NCI-H2081 (cell line): ENCODE data around the gene DAGLA.
A peak's percentile ranks its signal among the peaks of the same experiment; 100 is the strongest.

Source experiments
- DNase-seq, 2 experiments: peaks; one replicate each; lab custom pipeline; 2025; lab: John Stamatoyannopoulos, UW

The DAGLA gene

DNA sequence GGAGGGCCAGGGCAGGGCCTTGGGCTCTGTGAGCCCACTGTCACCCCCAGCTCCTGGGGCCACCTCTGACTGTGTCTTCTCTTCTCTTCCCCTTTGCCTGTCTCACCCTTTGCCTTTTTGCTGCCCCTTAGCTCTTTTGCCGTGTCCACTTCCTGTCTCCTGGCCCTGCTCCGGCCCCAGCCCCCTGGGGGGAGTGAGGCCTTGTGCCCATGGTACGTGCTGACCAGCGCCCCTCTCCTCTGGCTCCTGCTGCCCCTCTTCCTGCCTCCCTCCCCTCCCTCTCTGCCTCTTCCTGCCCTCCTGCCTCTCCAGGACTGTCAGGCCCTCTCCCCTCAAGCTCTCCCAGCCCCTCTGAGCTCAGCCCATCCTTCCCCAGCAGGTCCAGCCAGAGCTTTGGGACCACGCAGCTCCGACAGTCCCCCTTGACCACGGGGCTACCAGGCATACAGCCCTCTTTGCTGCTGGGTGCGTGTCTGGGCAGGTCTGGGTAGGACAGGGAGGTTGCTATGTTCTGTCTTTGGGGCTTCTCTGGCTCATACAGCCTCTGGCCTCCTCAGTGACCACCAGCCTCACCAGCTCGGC is 100.5 kb downstream of the DAGLA start:
- DNase-seq: no peak

DNA sequence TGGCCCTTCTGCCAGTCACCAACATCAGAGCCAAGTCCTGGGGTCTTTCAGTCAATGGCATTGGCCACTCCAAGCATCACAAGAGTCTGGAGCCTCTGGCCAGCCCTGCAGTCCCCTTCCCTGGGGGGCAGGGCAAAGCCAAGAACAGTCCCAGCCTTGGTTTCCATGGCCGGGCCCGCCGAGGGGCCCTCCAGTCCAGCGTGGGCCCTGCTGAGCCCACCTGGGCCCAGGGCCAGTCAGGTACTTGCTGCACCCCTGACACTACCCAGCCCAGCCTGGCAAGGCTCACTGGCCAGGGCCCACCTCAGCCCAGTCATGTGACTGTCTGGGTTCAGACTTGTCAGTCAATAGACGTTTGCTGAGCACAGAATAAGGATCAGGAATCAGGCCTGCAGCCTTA is 101.4 kb downstream of the DAGLA start:
- DNase-seq: no peak

DNA sequence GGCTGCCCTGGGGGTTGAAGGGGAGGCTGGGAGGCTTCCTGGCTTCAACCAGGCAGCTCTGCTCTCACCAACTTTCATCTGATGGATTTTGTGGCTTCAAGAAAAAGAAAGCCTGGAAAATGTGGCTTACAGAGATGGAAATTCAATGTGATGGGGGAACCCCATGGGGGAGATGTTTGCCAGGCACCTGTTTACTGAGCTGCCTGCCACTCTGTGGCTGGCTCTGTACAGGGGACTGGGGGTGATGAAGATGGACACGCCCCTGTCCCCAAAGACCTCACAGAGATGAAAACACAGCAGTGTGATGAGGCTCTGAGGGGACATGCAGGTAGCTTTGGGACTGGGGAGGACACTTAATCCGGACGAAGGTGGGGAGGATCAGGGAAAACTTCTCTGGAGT is 102.1 kb downstream of the DAGLA start:
- DNase-seq: no peak

DNA sequence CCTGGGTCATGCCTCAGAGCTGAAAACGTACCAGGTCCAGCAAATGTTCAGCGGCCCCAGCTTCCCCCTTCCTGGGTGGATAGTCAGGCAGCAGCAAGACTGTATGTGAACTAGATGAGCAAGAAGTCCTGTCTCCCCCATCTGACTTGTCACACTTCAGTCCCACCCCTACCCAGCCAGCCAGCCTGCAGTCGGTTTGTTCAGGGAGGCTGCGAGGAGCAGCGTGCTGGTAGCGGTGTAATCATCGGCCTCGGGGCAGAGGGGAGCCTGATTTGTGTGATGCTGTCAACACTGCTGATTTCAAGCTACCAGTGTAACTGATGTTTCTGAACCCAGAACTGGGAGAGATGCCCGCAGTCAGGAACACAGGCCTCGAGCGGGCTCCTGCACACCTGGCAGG is 102.7 kb downstream of the DAGLA start:
- no peak for DNase-seq

DNA sequence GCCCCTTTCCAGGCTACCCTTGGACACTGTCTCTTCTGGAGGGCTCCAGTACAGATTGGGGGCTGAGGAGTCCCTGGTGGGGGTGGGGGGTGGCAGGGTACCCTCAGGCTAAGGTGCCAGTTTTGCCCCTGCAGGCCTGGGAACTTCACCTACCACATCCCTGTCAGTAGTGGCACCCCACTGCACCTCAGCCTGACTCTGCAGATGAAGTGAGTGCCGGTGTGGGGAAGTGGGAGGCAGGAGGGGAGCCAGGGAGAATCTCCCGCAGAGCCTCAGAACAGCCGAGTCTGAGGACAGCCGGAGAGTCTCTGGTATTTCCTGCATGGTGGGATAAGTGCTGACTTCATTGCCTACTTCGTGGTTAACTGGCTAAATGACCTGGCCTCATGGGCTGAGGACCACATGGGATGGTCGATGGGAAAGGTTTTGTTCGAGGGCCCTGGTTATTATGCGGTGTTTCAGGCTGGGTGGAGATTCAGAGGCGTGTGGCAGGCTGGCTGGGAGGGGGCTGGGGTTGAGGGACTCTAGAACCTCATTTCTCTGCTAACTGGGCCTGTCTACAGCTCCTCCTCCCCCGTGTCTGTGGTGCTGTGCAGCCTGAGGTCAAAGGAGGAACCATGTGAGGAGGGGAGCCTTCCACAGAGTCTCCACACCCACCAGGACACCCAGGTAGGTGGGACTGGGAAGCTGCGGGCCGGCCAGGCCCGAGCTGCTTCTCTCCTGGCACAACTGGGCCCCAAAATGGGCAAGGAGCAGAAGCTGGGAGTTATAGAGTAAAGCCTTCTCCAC is 103.7 kb downstream of the DAGLA start:
- no peak for DNase-seq

DNA sequence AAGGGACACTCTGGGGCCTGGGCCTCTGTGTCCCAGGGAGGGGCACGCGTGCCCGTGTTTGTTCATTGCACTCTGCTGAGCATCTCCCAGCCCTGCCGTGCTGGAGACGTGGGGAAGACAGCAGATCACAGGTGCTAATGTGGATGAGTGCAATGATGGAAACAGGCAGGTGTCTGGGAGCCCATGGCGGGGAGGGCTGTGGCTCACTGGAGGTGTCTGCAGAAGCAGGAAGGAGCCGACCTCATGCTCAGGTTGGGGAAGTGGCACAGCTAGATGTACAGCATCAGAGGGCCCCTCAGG is 104.3 kb downstream of the DAGLA start:
- no peak for DNase-seq

DNA sequence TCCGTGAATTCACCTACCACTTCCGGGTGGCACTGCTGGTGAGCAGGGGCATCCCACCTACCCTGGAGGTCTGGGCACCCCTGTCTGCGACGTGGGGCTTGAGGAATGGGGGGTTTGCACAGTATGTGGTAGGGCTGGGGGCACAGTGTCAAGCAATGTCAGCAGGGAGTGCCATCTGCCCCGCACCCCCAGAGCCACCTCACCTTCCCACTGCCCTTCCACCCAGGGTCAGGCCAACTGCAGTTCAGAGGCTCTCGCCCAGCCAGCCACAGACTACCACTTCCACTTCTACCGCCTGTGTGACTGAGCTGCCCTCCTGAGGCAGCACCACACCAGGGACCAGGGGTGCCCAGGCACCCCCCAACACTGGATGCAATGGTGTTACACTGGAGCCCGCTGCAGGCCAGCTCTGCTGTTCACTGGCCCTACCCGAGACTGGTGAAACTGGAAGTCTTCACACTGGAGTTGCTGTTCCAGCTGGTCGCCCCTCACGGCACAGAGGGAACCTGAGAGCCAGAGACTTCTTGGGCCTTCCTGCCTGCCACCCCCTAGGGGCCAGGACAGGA is 105.7 kb downstream of the DAGLA start:
- no peak for DNase-seq

DNA sequence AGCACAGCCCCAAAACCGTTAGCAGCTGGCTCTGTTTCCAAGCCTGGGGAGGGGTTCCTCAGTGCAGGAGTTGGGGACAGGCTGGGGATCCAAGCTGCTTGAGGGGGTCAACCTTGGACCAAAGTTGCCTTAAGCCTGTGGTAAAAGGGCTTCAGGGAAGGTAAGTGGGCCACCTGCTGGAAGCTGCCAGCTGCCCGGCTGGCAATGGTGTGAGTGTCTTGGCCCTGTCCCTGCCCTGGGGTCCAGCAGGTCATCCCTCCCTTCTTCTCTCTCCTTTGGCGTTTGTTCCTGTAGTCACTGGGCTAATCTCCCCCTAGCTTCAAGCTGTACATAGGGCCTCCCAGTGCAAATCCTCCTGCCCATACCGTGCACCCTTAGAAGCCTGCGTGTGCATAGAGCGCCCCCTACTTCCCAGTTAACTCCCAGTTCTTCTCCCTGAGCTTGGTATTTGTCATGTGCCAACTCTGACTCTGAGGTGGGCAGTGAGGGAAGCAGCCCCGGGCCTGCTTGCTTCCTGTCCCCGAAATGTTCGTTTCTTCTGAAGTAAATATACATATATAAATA is 107.8 kb downstream of the DAGLA start:
- DNase-seq: peak; percentile 10 to 11

DNA sequence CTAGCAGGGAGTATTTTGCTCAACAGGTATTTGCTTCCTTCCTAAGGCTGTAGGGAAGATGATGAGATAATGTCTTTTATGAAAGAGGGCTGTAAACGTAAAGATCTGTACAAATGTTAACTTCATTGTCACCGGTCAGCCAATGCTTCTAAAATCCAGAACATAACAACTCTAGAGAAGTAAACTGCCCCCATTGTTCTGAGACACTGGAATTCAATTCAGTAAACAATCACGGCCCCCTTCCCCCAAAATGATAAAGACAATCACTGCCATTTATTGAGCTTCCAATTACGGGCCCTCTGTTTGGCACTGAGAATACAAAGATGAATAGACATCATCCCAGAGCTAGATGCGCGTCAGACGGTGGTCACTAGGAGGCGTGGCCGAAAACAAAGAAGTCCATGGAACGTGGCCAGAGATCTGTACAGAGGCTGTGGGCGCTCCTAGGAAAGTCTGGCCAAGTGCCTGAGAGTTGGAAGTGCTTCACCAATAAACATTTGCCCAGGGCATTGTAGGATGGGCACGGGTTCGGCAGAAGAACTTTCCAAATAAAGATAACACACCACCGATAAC is 111.6 kb downstream of the DAGLA start:
- DNase-seq: peak; percentile 66 to 70

DNA sequence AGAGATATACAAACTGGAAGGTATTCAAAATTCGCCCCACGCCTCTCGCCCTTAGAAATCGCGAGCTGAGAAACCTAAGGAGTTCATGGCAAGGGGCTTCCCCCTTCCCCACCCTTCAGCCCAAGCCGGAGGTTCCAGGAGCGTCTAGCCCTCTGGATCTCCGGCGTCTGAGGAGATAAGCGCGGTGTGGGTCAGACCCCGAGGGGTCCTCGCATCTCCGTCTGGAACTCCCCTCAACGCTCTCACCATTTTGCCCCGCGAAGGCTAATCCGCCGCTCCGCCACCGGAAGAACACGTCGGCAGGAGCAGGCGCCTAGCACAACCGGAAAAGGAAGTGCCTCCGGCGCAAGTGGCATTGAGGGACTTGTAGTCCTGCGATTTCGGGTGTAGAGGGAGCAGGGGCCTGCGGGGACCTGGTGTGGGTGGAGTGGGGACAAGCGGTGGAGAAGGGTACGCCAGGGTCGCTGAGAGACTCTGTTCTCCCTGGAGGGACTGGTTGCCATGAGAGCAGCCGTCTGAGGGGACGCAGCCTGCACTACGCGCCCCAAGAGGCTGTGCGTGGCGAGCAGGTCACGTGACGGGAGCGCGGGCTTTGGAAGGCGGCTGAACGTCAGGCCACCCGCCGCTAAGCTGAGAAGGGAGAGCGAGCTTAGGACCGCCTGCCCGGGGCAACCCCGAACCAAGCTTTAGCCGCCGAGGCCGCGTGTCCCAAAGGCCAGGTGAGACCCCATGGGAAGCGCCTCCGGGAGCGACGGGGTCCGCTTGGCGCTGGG is 112.3 kb downstream of the DAGLA start, which contains the start of the genes FEN1 and TMEM258:
FEN1 (plus strand) TSS at position 602 of the 773 bp plus-strand sequence. CDS start 2,451 bp downstream, outside the sequence.
TMEM258 (minus strand) TSS at position 290 of the 773 bp plus-strand sequence; CDS start at position 249, 41 bp downstream.
- peak; percentile 85 to 93 for DNase-seq

DNA sequence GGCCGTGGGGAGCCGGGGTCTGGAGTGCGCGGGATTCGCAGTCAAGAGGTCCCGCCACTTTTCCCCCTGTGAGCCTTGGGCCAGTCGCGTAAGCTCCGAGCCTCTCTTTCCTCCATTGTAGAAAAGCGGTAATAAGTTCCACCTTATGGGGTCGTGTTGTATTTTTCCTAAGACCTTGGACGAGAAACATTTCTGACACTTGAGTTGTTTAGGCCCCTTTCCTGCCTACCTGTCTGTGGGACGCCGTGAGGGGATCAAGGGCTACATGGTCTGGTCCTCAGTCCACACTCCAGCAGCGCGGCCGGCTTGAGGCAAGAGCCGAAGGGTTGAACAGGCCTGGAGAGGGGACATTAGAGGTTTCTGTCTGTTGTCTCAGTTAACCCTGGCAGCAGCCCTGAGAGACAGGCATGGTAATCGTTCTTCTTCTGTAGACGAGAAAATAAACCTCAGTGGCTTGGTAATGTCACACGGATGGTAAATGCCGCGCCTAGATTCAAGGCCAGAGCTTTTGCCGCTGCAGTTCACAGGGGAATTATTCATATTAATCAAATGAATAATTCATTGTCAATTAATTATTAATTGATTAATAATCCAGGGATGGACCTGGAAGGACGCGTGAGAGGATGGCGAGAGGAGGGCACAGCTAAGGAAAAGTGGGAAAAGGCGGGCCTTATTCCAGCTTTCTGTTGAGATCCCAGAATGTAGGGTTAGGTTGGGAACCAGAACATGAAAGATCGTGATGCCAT is 113.1 kb downstream of the DAGLA start:
- peak in 1 of 2 experiments; percentile 31 for DNase-seq

DNA sequence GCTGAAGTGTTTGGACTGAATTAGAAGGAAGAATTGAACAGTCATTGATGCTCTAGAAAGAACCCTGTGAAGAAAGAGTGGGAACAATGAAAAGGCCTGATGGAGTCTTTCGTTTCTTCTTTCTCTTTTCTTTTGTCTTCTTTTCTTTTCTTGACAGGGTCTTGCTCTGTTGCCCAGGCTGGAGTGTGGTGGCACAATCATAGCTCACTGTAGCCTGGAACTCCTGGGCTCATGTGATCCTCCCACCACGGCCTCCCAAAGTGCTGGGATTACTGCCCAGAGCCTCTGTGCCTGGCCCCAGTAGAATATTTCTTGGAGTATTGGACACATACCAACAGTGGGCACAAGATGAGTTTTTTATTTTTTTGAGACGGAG is 113.6 kb downstream of the DAGLA start:
- peak in 1 of 2 experiments; percentile 1 for DNase-seq

DNA sequence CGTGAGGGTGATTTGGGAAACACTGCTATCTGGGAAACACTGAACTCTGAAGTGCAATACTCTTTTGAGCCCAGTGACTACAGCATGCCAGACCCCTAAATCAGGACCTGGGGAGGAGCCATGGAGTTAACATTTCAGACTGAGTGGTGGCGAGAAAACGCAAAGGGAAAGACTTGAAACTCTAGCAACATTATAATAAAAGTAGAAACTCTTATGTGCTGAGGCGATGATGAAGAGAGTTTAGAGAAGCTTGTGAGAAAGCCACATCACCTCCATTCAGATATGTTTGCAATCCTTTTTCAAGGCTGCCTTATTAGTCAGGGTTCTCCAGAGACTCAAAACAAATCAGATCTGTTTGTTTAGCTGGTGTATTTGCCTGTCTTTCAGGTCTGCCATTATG is 114.4 kb downstream of the DAGLA start:
- no peak for DNase-seq

DNA sequence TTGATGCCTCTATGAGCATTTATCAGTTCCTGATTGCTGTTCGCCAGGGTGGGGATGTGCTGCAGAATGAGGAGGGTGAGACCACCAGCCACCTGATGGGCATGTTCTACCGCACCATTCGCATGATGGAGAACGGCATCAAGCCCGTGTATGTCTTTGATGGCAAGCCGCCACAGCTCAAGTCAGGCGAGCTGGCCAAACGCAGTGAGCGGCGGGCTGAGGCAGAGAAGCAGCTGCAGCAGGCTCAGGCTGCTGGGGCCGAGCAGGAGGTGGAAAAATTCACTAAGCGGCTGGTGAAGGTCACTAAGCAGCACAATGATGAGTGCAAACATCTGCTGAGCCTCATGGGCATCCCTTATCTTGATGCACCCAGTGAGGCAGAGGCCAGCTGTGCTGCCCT is 115.3 kb downstream of the DAGLA start:
- no peak for DNase-seq

DNA sequence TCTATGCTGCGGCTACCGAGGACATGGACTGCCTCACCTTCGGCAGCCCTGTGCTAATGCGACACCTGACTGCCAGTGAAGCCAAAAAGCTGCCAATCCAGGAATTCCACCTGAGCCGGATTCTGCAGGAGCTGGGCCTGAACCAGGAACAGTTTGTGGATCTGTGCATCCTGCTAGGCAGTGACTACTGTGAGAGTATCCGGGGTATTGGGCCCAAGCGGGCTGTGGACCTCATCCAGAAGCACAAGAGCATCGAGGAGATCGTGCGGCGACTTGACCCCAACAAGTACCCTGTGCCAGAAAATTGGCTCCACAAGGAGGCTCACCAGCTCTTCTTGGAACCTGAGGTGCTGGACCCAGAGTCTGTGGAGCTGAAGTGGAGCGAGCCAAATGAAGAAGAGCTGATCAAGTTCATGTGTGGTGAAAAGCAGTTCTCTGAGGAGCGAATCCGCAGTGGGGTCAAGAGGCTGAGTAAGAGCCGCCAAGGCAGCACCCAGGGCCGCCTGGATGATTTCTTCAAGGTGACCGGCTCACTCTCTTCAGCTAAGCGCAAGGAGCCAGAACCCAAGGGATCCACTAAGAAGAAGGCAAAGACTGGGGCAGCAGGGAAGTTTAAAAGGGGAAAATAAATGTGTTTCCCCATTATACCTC is 115.8 kb downstream of the DAGLA start:
- DNase-seq: no peak
